HepG2 (cell line): ENCODE measurements around the gene NFS1. TPM values are rescaled to one million over a fixed set of nuclear protein-coding genes. Genes with fewer than 3 reads are reported as not detected.

ENCODE experiments used
- CBX2 ChIP-seq, 2 experiments: fragments of 200-600 bp in 1 of 2; sonication (generic); formaldehyde crosslinking in 1 of 2; IDR thresholded peaks; 2 replicates each; pipeline versions ENCODE4 v1.7.0 to v1.8.1; 2018 to 2022; ENCODE audit warnings: low read depth in 2 of 2, low read length in 1 of 2, mild to moderate bottlenecking in 1 of 2, missing genetic modification reagents in 1 of 2
- GZF1 ChIP-seq: sonication (generic); formaldehyde crosslinking; IDR thresholded peaks from 2 replicates; pipeline ENCODE4 v1.5.1; 2020; ENCODE audit warnings: mild to moderate bottlenecking, missing genetic modification reagents
- JARID2 ChIP-seq: sonication (generic); formaldehyde crosslinking; IDR thresholded peaks from 2 replicates; pipeline ENCODE4 v1.8.1; 2023; ENCODE audit warnings: missing genetic modification reagents, inconsistent platforms; ENCODE audit not compliant: insufficient replicate concordance
- PCBP1 ChIP-seq: fragments of 200-400 bp; formaldehyde crosslinking; IDR thresholded peaks from 2 replicates; pipeline ENCODE4 v1.6.1; 2017; ENCODE audit warnings: mild to moderate bottlenecking, low read depth, low read length, borderline replicate concordance
- RBFOX2 ChIP-seq: fragments of 200-400 bp; formaldehyde crosslinking; IDR thresholded peaks from 2 replicates; pipeline ENCODE4 v1.6.1; 2017; ENCODE audit warnings: low read depth, mild to moderate bottlenecking, low read length
- RBM22 ChIP-seq: fragments of 200-400 bp; formaldehyde crosslinking; optimal IDR thresholded peaks from 2 replicates; pipeline ENCODE3; 2017; ENCODE audit warnings: mild to moderate bottlenecking, low read length, moderate library complexity
- REPIN1 ChIP-seq: sonication (generic); formaldehyde crosslinking; IDR thresholded peaks from 2 replicates; pipeline ENCODE4 v1.8.0; 2022; ENCODE audit warnings: missing genetic modification reagents, low read depth, mild to moderate bottlenecking, borderline replicate concordance
- U2AF1 ChIP-seq: fragments of 200-400 bp; formaldehyde crosslinking; optimal IDR thresholded peaks from 2 replicates; pipeline ENCODE3; 2017; ENCODE audit warnings: mild to moderate bottlenecking, low read depth, low read length
- ZNF512 ChIP-seq: sonication (generic); formaldehyde crosslinking; IDR thresholded peaks from 2 replicates; pipeline ENCODE4 v1.4.0; 2020; ENCODE audit warnings: mild to moderate bottlenecking, missing genetic modification reagents
- ZNF678 ChIP-seq: sonication (generic); formaldehyde crosslinking; IDR thresholded peaks from 2 replicates; pipeline ENCODE4 v1.4.0; 2020; ENCODE audit warnings: mild to moderate bottlenecking, missing genetic modification reagents
- ZNF746 ChIP-seq: sonication (generic); formaldehyde crosslinking; IDR thresholded peaks from 2 replicates; pipeline ENCODE4 v1.8.0; 2022; ENCODE audit warnings: mild to moderate bottlenecking, missing genetic modification reagents
- ZSCAN20 ChIP-seq: sonication (generic); formaldehyde crosslinking; IDR thresholded peaks from 2 replicates; pipeline ENCODE4 v1.4.0; 2020; ENCODE audit warnings: missing genetic modification reagents, mild to moderate bottlenecking, borderline replicate concordance
- polyA plus RNA-seq, 8 experiments: library from polyadenylated mRNA; depleted of rRNA in 3 of 8; stranded (reverse) in 7 of 8; unstranded in 1 of 8; fragments of >200 nt; fragmentation: Illumina TruSeq in 4 of 8; extraction: Trizol in 4 of 8; gene quantifications; 2 replicates each; pipeline versions ENCODE4 v1.2.1 to v1.2.3, GENCODE V29; 2011 to 2016; ENCODE audit warnings: low read depth in 4 of 8, missing spikeins in 1 of 8, mixed read lengths in 1 of 8; ENCODE audit not compliant: insufficient read depth in 1 of 8
- total RNA-seq, 5 experiments: library from RNA; depleted of rRNA; stranded (reverse); fragments of >200 nt; fragmentation: Illumina TruSeq; extraction: Trizol; gene quantifications; 2 replicates each; pipeline ENCODE4 v1.2.3, GENCODE V29; 2016; ENCODE audit warnings: low read depth in 1 of 5
- TF ChIP-seq, protein P1 (sequence below): sonication (generic); formaldehyde crosslinking; IDR thresholded peaks from 2 replicates; pipeline ENCODE4 v1.4.0; 2020; ENCODE audit warnings: missing genetic modification reagents
- TF ChIP-seq, protein P2 (sequence below): sonication (generic); formaldehyde crosslinking; IDR thresholded peaks from 2 replicates; pipeline ENCODE4 v1.8.1; 2022; ENCODE audit warnings: low read depth, mild to moderate bottlenecking, missing genetic modification reagents
- TF ChIP-seq, protein P3 (sequence below): sonication (generic); formaldehyde crosslinking; conservative IDR thresholded peaks from 2 replicates; pipeline ENCODE4 v1.8.0; 2022; ENCODE audit warnings: missing genetic modification reagents
- TF ChIP-seq, protein P4 (sequence below): sonication (generic); formaldehyde crosslinking; IDR thresholded peaks from 2 replicates; pipeline ENCODE4 v1.8.0; 2023; ENCODE audit warnings: mild to moderate bottlenecking, missing genetic modification reagents

The NFS1 gene
- total and polyA plus RNA-seq, 2 of the 13 experiments (the other 11 are each of a cell fraction or from before 2014, with no cell fraction given): 65.9 to 88.1 TPM

GRCh38 chr20:35698298-35699126 is 640 bp downstream of the NFS1 start (continued):
- TF ChIP-seq, protein P1, sequence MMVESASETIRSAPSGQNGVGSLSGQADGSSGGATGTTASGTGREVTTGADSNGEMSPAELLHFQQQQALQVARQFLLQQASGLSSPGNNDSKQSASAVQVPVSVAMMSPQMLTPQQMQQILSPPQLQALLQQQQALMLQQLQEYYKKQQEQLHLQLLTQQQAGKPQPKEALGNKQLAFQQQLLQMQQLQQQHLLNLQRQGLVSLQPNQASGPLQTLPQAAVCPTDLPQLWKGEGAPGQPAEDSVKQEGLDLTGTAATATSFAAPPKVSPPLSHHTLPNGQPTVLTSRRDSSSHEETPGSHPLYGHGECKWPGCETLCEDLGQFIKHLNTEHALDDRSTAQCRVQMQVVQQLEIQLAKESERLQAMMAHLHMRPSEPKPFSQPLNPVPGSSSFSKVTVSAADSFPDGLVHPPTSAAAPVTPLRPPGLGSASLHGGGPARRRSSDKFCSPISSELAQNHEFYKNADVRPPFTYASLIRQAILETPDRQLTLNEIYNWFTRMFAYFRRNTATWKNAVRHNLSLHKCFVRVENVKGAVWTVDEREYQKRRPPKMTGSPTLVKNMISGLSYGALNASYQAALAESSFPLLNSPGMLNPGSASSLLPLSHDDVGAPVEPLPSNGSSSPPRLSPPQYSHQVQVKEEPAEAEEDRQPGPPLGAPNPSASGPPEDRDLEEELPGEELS (CRISPR knock-in tag): no peak
- TF ChIP-seq ZNF512 (CRISPR knock-in tag) (peak; percentile 10; the same call in 1 of the 2 replicates), REPIN1 (no peak), ZNF678 (CRISPR knock-in tag) (0 out of 2 replicates have a peak, but pooled peaks have one; percentile 10), GZF1 (CRISPR knock-in tag) (no peak), RBM22 (no peak), RBFOX2 (no peak), PCBP1 (no peak), U2AF1 (no peak), CBX2 (IDR thresholded peaks at IDR 0.05; ENCODE audit: low read depth, low read length) (no peak), CBX2 (CRISPR knock-in tag; IDR thresholded peaks at IDR 0.05; ENCODE audit: low read depth) (no peak), JARID2 (CRISPR knock-in tag) (peak; percentile 10), ZSCAN20 (CRISPR knock-in tag) (no peak; the same call in 1 of the 2 replicates), ZNF746 (CRISPR knock-in tag) (no peak)
- TF ChIP-seq, protein P2, sequence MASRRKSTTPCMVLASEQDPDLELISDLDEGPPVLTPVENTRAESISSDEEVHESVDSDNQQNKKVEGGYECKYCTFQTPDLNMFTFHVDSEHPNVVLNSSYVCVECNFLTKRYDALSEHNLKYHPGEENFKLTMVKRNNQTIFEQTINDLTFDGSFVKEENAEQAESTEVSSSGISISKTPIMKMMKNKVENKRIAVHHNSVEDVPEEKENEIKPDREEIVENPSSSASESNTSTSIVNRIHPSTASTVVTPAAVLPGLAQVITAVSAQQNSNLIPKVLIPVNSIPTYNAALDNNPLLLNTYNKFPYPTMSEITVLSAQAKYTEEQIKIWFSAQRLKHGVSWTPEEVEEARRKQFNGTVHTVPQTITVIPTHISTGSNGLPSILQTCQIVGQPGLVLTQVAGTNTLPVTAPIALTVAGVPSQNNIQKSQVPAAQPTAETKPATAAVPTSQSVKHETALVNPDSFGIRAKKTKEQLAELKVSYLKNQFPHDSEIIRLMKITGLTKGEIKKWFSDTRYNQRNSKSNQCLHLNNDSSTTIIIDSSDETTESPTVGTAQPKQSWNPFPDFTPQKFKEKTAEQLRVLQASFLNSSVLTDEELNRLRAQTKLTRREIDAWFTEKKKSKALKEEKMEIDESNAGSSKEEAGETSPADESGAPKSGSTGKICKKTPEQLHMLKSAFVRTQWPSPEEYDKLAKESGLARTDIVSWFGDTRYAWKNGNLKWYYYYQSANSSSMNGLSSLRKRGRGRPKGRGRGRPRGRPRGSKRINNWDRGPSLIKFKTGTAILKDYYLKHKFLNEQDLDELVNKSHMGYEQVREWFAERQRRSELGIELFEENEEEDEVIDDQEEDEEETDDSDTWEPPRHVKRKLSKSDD (CRISPR knock-in tag): no peak
- TF ChIP-seq, protein P3, sequence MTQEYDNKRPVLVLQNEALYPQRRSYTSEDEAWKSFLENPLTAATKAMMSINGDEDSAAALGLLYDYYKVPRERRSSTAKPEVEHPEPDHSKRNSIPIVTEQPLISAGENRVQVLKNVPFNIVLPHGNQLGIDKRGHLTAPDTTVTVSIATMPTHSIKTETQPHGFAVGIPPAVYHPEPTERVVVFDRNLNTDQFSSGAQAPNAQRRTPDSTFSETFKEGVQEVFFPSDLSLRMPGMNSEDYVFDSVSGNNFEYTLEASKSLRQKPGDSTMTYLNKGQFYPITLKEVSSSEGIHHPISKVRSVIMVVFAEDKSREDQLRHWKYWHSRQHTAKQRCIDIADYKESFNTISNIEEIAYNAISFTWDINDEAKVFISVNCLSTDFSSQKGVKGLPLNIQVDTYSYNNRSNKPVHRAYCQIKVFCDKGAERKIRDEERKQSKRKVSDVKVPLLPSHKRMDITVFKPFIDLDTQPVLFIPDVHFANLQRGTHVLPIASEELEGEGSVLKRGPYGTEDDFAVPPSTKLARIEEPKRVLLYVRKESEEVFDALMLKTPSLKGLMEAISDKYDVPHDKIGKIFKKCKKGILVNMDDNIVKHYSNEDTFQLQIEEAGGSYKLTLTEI: no peak
- TF ChIP-seq, protein P4, sequence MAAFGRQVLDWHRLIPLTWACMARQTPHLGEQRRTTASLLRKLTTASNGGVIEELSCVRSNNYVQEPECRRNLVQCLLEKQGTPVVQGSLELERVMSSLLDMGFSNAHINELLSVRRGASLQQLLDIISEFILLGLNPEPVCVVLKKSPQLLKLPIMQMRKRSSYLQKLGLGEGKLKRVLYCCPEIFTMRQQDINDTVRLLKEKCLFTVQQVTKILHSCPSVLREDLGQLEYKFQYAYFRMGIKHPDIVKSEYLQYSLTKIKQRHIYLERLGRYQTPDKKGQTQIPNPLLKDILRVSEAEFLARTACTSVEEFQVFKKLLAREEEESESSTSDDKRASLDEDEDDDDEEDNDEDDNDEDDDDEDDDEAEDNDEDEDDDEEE (CRISPR knock-in tag): peak; percentile 72; the same call in 1 of the 2 replicates
